ENCODE measurements around the gene KIAA1191.

KIAA1191 gene

GRCh38 chr5:176379881-176380280 is 18.3 kb upstream of the KIAA1191 start:
- DNase-seq (ENCODE audit: extremely low read depth, low read depth) = no peak
- no peak for TF ChIP-seq CTCF (IDR thresholded peaks at IDR 0.05; ENCODE audit: low read depth, low read length, missing control alignments)
- H3K4me3 ChIP-seq (replicated peaks; ENCODE audit: low read depth, low read length) = no peak overlapping the region

- TF ChIP-seq CTCF (IDR thresholded peaks at IDR 0.05; ENCODE audit: low read depth, low read length, missing control alignments) = no peak
- no peak for DNase-seq (ENCODE audit: extremely low read depth, low read depth)
- no peak overlapping the region for H3K4me3 ChIP-seq (replicated peaks; ENCODE audit: low read depth, low read length)
These were observed 11.7 kb upstream of the KIAA1191 start for GRCh38 chr5:176373100-176373818.

GRCh38 chr5:176371621-176372539 is 10.3 kb upstream of the KIAA1191 start:
- DNase-seq (ENCODE audit: extremely low read depth, low read depth) = no peak
- H3K4me3 ChIP-seq (replicated peaks; ENCODE audit: low read depth, low read length) = no peak overlapping the region

GRCh38 chr5:176369934-176370711 is 8.6 kb upstream of the KIAA1191 start:
- no peak for DNase-seq (ENCODE audit: extremely low read depth, low read depth)
- TF ChIP-seq CTCF (IDR thresholded peaks at IDR 0.05; ENCODE audit: low read depth, low read length, missing control alignments) = no peak
- no peak overlapping the region for H3K4me3 ChIP-seq (replicated peaks; ENCODE audit: low read depth, low read length)

More at GRCh38 chr5:176371621-176372539, 10.3 kb upstream of the KIAA1191 start:
- no peak for TF ChIP-seq CTCF (IDR thresholded peaks at IDR 0.05; ENCODE audit: low read depth, low read length, missing control alignments)

GRCh38 chr5:176368726-176369125 is 7.2 kb upstream of the KIAA1191 start:
- H3K4me3 ChIP-seq (replicated peaks; ENCODE audit: low read depth, low read length) = no peak overlapping the region
- no peak for TF ChIP-seq CTCF (IDR thresholded peaks at IDR 0.05; ENCODE audit: low read depth, low read length, missing control alignments)
- DNase-seq (ENCODE audit: extremely low read depth, low read depth) = no peak

- peak overlapping the region; percentile 69 for H3K4me3 ChIP-seq (replicated peaks; ENCODE audit: low read depth, low read length)
- DNase-seq (ENCODE audit: extremely low read depth, low read depth) = no peak
- no peak for TF ChIP-seq CTCF (IDR thresholded peaks at IDR 0.05; ENCODE audit: low read depth, low read length, missing control alignments)
These were observed 4.8 kb upstream of the KIAA1191 start for GRCh38 chr5:176366232-176366894.
